Suprapubic skin (tissue), 3 donors: ENCODE results near the gene FAM234A.

Experiments used
- CTCF ChIP-seq, 2 donors: fragments of 200-600 bp in 1 of 2; fragments of 450-650 bp in 1 of 2; sonication (generic) in 1 of 2; IDR thresholded peaks; one replicate each; pipeline ENCODE4 v1.5.1; 2016 to 2019; ENCODE audit warnings: antibody characterized with exemption in 2 of 2, mild to moderate bottlenecking in 1 of 2, moderate library complexity in 1 of 2
- EP300 ChIP-seq: sonication (generic); formaldehyde crosslinking; IDR thresholded peaks from one replicate; pipeline ENCODE4 v1.6.1; 2017; ENCODE audit warnings: antibody characterized with exemption
- POLR2A ChIP-seq, 2 donors: fragments of 450-650 bp; IDR thresholded peaks; one replicate each; pipeline ENCODE4 v1.6.1; 2017; ENCODE audit warnings: antibody characterized with exemption in 2 of 2, mild to moderate bottlenecking in 2 of 2, moderate library complexity in 2 of 2

- TF ChIP-seq CTCF (IDR thresholded peaks at IDR 0.05) (no peak), POLR2A (IDR thresholded peaks at IDR 0.05) (peak; percentile 71 to 96), EP300 (no peak)
These were observed 5.5 kb upstream of the FAM234A start, which contains the start of gene LUC7L for GRCh38 chr16:228852-229730.
